ENCODE data around the gene DHX8.

DNA sequence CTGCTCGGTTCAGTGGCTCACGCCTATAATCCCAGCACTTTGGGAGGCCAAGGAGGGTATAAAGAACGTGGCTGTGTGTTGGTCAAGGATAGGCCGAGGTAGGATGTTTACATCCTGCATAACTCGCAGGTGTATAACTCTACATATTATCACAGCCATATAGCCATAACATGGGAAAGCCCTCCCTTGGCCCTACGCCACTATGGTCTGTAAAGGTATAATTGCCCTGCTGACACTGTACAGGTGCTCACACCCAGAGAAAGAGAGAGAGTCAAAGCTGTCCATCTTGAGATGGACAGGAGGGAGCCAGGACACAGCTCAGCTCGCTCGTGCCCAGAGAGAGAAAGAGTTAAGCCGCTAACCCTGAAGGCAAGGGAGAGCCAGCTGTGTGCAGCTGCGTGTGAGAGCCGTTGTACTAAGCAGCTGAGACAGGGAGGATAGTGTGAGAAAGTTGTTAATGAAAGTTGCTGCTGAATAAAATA lies 30.4 kb upstream of the DHX8 start:
- TF ChIP-seq, protein P1, sequence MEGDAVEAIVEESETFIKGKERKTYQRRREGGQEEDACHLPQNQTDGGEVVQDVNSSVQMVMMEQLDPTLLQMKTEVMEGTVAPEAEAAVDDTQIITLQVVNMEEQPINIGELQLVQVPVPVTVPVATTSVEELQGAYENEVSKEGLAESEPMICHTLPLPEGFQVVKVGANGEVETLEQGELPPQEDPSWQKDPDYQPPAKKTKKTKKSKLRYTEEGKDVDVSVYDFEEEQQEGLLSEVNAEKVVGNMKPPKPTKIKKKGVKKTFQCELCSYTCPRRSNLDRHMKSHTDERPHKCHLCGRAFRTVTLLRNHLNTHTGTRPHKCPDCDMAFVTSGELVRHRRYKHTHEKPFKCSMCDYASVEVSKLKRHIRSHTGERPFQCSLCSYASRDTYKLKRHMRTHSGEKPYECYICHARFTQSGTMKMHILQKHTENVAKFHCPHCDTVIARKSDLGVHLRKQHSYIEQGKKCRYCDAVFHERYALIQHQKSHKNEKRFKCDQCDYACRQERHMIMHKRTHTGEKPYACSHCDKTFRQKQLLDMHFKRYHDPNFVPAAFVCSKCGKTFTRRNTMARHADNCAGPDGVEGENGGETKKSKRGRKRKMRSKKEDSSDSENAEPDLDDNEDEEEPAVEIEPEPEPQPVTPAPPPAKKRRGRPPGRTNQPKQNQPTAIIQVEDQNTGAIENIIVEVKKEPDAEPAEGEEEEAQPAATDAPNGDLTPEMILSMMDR (conservative IDR thresholded peaks at IDR 0.05 in 1 of 2, IDR thresholded peaks at IDR 0.05 in 1 of 2; ENCODE audit: low read depth in 1 of 2, low read length in 2 of 2) = no peak
- TF ChIP-seq EZH2 (IDR thresholded peaks at IDR 0.05; ENCODE audit: low read length, missing control alignments) = no peak
